ENCODE results near the gene WDR6. TPM values are rescaled to one million over a fixed set of nuclear protein-coding genes. Genes with fewer than 3 reads are reported as not detected.

The WDR6 gene
- total and polyA plus RNA-seq, 2 experiments from 2014 or later = 76.5 to 156 TPM

- no peak for ATAC-seq
- H3K27me3 ChIP-seq (ENCODE audit: insufficient read depth) = no peaks in the 10 kb centered on the region
- peaks cover 36% of the 10 kb centered on the region for H3F3A ChIP-seq (replicated peaks; ENCODE audit: low read depth)
- peak overlapping the region; percentile 97; the same call in 1 of the 2 replicates for H3K4me3 ChIP-seq
- H3K79me2 ChIP-seq (replicated peaks; ENCODE audit: insufficient read depth) = peaks cover 13% of the 10 kb centered on the region
- H3K9me2 ChIP-seq (ENCODE audit: insufficient read depth) = no peaks in the 10 kb centered on the region
- H3K36me3 Mint-ChIP-seq (ENCODE audit: low read depth) = peaks cover 54% of the 10 kb centered on the region
- H3K4me1 ChIP-seq (ENCODE audit: insufficient read depth) = peaks cover 19% of the 10 kb centered on the region; the same call in 1 of the 2 replicates
- H4K20me1 ChIP-seq (replicated peaks; ENCODE audit: insufficient read depth) = peaks cover 13% of the 10 kb centered on the region
- TF ChIP-seq ETS1 (IDR thresholded peaks at IDR 0.05) = no peak
- TF ChIP-seq ZNF462 (CRISPR knock-in tag; IDR thresholded peaks at IDR 0.05) = no peak
- TF ChIP-seq EZH2 (IDR thresholded peaks at IDR 0.05; ENCODE audit: low read depth, unreplicated experiment) = no peak
- TF ChIP-seq POLR2AphosphoS5 (IDR thresholded peaks at IDR 0.05; ENCODE audit: low read depth) = no peak
- TF ChIP-seq REST (IDR thresholded peaks at IDR 0.05; ENCODE audit: unreplicated experiment) = no peak
- TF ChIP-seq JUNB (IDR thresholded peaks at IDR 0.05; ENCODE audit: unreplicated experiment) = no peak
- no peak for TF ChIP-seq CREB1 (CRISPR knock-in tag; IDR thresholded peaks at IDR 0.05; ENCODE audit: low read depth)
- no peak for TF ChIP-seq CTCF (conservative IDR thresholded peaks at IDR 0.05; ENCODE audit: low read depth in 2 of 2)
- TF ChIP-seq ZNF114 (CRISPR knock-in tag; IDR thresholded peaks at IDR 0.05) = no peak
- DNase-seq (ENCODE audit: low spot score) = no peak
- H3K27ac ChIP-seq (ENCODE audit: low read depth) = no peak overlapping the region
- H3K9me3 Mint-ChIP-seq = no peaks in the 10 kb centered on the region; the same call in 2 of the 3 replicates
- H3K36me3 ChIP-seq (ENCODE audit: insufficient read depth) = peaks cover 15% of the 10 kb centered on the region
- H3K4me1 Mint-ChIP-seq = peaks cover 19% of the 10 kb centered on the region
- H3K27ac Mint-ChIP-seq = no peak overlapping the region
- no peak overlapping the region for H2AFZ ChIP-seq
- H3K4me2 ChIP-seq = peak overlapping the region; percentile 99; the same call in 1 of the 2 replicates
- peaks cover 23% of the 10 kb centered on the region for H3K27me3 Mint-ChIP-seq (ENCODE audit: insufficient read depth, low read depth, poor library complexity)
- peak overlapping the region; percentile 93 for H3K4me3 Mint-ChIP-seq
Observed at GRCh38 chr3:49016414-49017228, 9.4 kb downstream of the WDR6 start.
